ENCODE measurements around the gene EEPD1.

The EEPD1 gene

GRCh38 chr7:36244429-36244828 is 91.4 kb downstream of the EEPD1 start:
- Histone ChIP-seq H3K79me2 (ENCODE audit: insufficient read depth, low read length) (no peaks in the 10 kb centered on the region), H3K9me3 (ENCODE audit: insufficient read depth, low read length, severe bottlenecking) (no peaks in the 10 kb centered on the region), H3K4me2 (ENCODE audit: insufficient read depth, low read length) (no peak overlapping the region), H3K4me1 (ENCODE audit: insufficient read depth, low read length) (no peaks in the 10 kb centered on the region), H4K20me1 (ENCODE audit: insufficient read depth, low read length) (no peaks in the 10 kb centered on the region), H3K4me3 (ENCODE audit: low read depth in 1 of 2, low read length in 2 of 2) (no peak overlapping the region), H3K27me3 (ENCODE audit: insufficient read depth, low read length, poor library complexity) (no peaks in the 10 kb centered on the region), H3K36me3 (ENCODE audit: insufficient read depth, low read length) (no peaks in the 10 kb centered on the region), H2AFZ (ENCODE audit: low read depth, low read length) (no peak overlapping the region), H3K9ac (ENCODE audit: low read depth, low read length) (no peak overlapping the region), H3K27ac (ENCODE audit: low read length) (no peak overlapping the region)
- DNase-seq, result no peak
- no peak for TF ChIP-seq EZH2 (IDR thresholded peaks at IDR 0.05; ENCODE audit: borderline replicate concordance, low read depth, low read length, severe bottlenecking)
- no peak for TF ChIP-seq CTCF (IDR thresholded peaks at IDR 0.05; ENCODE audit: borderline replicate concordance, extremely low read depth, low read length, poor library complexity, severe bottlenecking)
- ATAC-seq (ENCODE audit: insufficient read depth, low read depth), result no peak

GRCh38 chr7:36245684-36246299 is 92.7 kb downstream of the EEPD1 start:
- Histone ChIP-seq H3K27ac (ENCODE audit: low read length) (no peak overlapping the region), H3K9me3 (ENCODE audit: insufficient read depth, low read length, severe bottlenecking) (no peaks in the 10 kb centered on the region), H3K9ac (ENCODE audit: low read depth, low read length) (no peak overlapping the region), H3K36me3 (ENCODE audit: insufficient read depth, low read length) (no peaks in the 10 kb centered on the region), H2AFZ (ENCODE audit: low read depth, low read length) (no peak overlapping the region), H3K79me2 (ENCODE audit: insufficient read depth, low read length) (no peaks in the 10 kb centered on the region), H3K27me3 (ENCODE audit: insufficient read depth, low read length, poor library complexity) (no peaks in the 10 kb centered on the region), H4K20me1 (ENCODE audit: insufficient read depth, low read length) (no peaks in the 10 kb centered on the region), H3K4me2 (ENCODE audit: insufficient read depth, low read length) (no peak overlapping the region), H3K4me3 (ENCODE audit: low read depth in 1 of 2, low read length in 2 of 2) (no peak overlapping the region), H3K4me1 (ENCODE audit: insufficient read depth, low read length) (no peaks in the 10 kb centered on the region)
- no peak for ATAC-seq (ENCODE audit: insufficient read depth, low read depth)
- TF ChIP-seq EZH2 (IDR thresholded peaks at IDR 0.05; ENCODE audit: borderline replicate concordance, low read depth, low read length, severe bottlenecking), result no peak
- no peak for TF ChIP-seq CTCF (IDR thresholded peaks at IDR 0.05; ENCODE audit: borderline replicate concordance, extremely low read depth, low read length, poor library complexity, severe bottlenecking)
- DNase-seq, result no peak

DNA sequence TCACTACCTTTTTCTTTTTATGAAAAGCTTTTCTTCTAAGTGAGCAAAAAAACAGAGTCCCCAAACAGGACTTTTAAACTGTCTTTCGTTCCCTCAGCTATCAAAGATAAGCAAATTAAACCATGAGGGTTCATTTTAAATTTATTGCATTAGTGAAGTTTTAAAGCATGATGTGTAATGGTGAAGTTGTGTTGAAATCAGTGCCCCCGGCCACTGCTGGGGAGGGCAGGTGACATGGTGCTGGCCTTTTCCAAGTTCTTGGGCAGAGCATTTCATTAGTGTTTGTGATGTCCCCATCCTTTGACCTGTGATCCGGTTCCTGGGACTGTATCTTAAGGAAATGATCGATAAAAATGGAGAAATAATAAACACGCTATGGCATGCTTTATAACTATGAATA is 96.0 kb downstream of the EEPD1 start:
- no peak overlapping the region for H3K4me2 ChIP-seq (ENCODE audit: insufficient read depth, low read length)
- TF ChIP-seq CTCF (IDR thresholded peaks at IDR 0.05; ENCODE audit: borderline replicate concordance, extremely low read depth, low read length, poor library complexity, severe bottlenecking), result no peak
- no peak for TF ChIP-seq EZH2 (IDR thresholded peaks at IDR 0.05; ENCODE audit: borderline replicate concordance, low read depth, low read length, severe bottlenecking)
- no peak overlapping the region for H2AFZ ChIP-seq (ENCODE audit: low read depth, low read length)
- DNase-seq (no peak), ATAC-seq (ENCODE audit: insufficient read depth, low read depth) (no peak)
- no peak overlapping the region for H3K27ac ChIP-seq (ENCODE audit: low read length)
- H3K27me3 ChIP-seq (ENCODE audit: insufficient read depth, low read length, poor library complexity), result no peaks in the 10 kb centered on the region
- H3K79me2 ChIP-seq (ENCODE audit: insufficient read depth, low read length), result no peaks in the 10 kb centered on the region
- H3K36me3 ChIP-seq (ENCODE audit: insufficient read depth, low read length), result no peaks in the 10 kb centered on the region
- no peaks in the 10 kb centered on the region for H4K20me1 ChIP-seq (ENCODE audit: insufficient read depth, low read length)
- H3K9me3 ChIP-seq (ENCODE audit: insufficient read depth, low read length, severe bottlenecking), result peaks cover 4% of the 10 kb centered on the region
- no peaks in the 10 kb centered on the region for H3K4me1 ChIP-seq (ENCODE audit: insufficient read depth, low read length)
- no peak overlapping the region for H3K9ac ChIP-seq (ENCODE audit: low read depth, low read length)
- no peak overlapping the region for H3K4me3 ChIP-seq (ENCODE audit: low read depth in 1 of 2, low read length in 2 of 2)

All from DND-41 (cell line).